Smooth muscle cell (in vitro differentiated cells): Measurements from ENCODE around the gene CHMP4A. TPM values are rescaled to one million over a fixed set of nuclear protein-coding genes. Genes with fewer than 3 reads are reported as not detected.

Experiments used
- DNase-seq: peaks from one replicate; lab custom pipeline; 2025; ENCODE audit not compliant: unreplicated experiment; lab: John Stamatoyannopoulos, UW
- H2AFZ ChIP-seq: fragments of 200-600 bp; sonication (generic); 2 replicates; pipeline ENCODE4 v1.6.0; 2016; ENCODE audit warnings: antibody characterized with exemption, low read depth, mild to moderate bottlenecking
- H3F3A ChIP-seq: fragments of 200-600 bp; sonication (generic); 2 replicates; pipeline ENCODE4 v1.6.0; 2017; ENCODE audit warnings: antibody characterized with exemption, low read depth
- H3K27ac ChIP-seq: fragments of 200-600 bp; sonication (generic); 2 replicates; pipeline ENCODE4 v1.5.1; 2016; ENCODE audit warnings: low read depth, mild to moderate bottlenecking
- H3K27me3 ChIP-seq: fragments of 200-600 bp; sonication (generic); 2 replicates; pipeline ENCODE4 v1.6.1; 2016; ENCODE audit warnings: low read depth, mild to moderate bottlenecking
- H3K36me3 ChIP-seq: fragments of 200-600 bp; sonication (generic); 2 replicates; pipeline ENCODE4 v1.5.1; 2016; ENCODE audit warnings: low read depth
- H3K4me1 ChIP-seq: fragments of 200-600 bp; sonication (generic); 2 replicates; pipeline ENCODE4 v1.5.1; 2016; ENCODE audit warnings: low read depth
- H3K4me2 ChIP-seq: fragments of 200-600 bp; sonication (generic); 2 replicates; pipeline ENCODE4 v1.6.0; 2016; ENCODE audit warnings: mild to moderate bottlenecking
- H3K4me3 ChIP-seq: fragments of 200-600 bp; sonication (generic); 2 replicates; pipeline ENCODE4 v1.5.1; 2016; ENCODE audit warnings: mild to moderate bottlenecking
- H3K79me2 ChIP-seq: fragments of 200-600 bp; sonication (generic); 2 replicates; pipeline ENCODE4 v1.6.0; 2016; ENCODE audit warnings: low read depth, mild to moderate bottlenecking
- H3K9ac ChIP-seq: fragments of 200-600 bp; sonication (generic); 2 replicates; pipeline ENCODE4 v1.6.0; 2016; ENCODE audit warnings: low read depth
- H3K9me3 ChIP-seq: fragments of 200-600 bp; sonication (generic); replicated peaks from 2 replicates; pipeline ENCODE4 v1.5.1; 2016; ENCODE audit warnings: low read depth
- H4K20me1 ChIP-seq: fragments of 200-600 bp; sonication (generic); 2 replicates; pipeline ENCODE4 v1.6.0; 2016; ENCODE audit warnings: low read depth
- CTCF ChIP-seq: fragments of 200-600 bp; sonication (generic); IDR thresholded peaks from 2 replicates; pipeline ENCODE4 v1.5.1; 2017; ENCODE audit warnings: borderline replicate concordance, mild to moderate bottlenecking, antibody characterized with exemption; ENCODE audit not compliant: insufficient read depth, poor library complexity, severe bottlenecking
- WGBS: methylation state at CpG from one replicate; pipeline ENCODE4 v1.1.7; 2016; ENCODE audit warnings: low lambda C conversion rate; 5-methylcytosine and 5-hydroxymethylcytosine counted together
- polyA plus RNA-seq: library from polyadenylated mRNA; unstranded; fragments of >200 nt; fragmentation: Nextera tagmentation; extraction: Ambion mirVana; gene quantifications from 2 replicates; pipeline ENCODE4 v1.2.1, GENCODE V29; 2016
- total RNA-seq: library from RNA; depleted of rRNA; stranded (reverse); fragments of >200 nt; gene quantifications from 2 replicates; pipeline ENCODE4 v1.2.3, GENCODE V29; 2014

The CHMP4A gene
- total and polyA plus RNA-seq, 2 experiments from 2014 or later, result 29.7 to 46.8 TPM

GRCh38 chr14:24233538-24233866 is 20.2 kb upstream of the CHMP4A start:
- Histone ChIP-seq H3K27me3 (no peaks in the 10 kb centered on the region), H3F3A (peaks cover 23% of the 10 kb centered on the region), H3K4me3 (peak overlapping the region; percentile 85), H3K27ac (no peak overlapping the region), H3K79me2 (peaks cover 59% of the 10 kb centered on the region), H3K4me2 (peak overlapping the region; percentile 93), H4K20me1 (peaks cover 4% of the 10 kb centered on the region), H3K9me3 (no peaks in the 10 kb centered on the region), H3K36me3 (no peaks in the 10 kb centered on the region), H3K4me1 (peaks cover 17% of the 10 kb centered on the region), H2AFZ (no peak overlapping the region), H3K9ac (peak overlapping the region; percentile 89)
- no peak for TF ChIP-seq CTCF
- DNase-seq, result no peak
- 60% methylated on average over 2 of the region's 2 CpGs for WGBS

- Histone ChIP-seq H3K4me1 (peaks cover 17% of the 10 kb centered on the region), H3K36me3 (no peaks in the 10 kb centered on the region), H4K20me1 (peaks cover 8% of the 10 kb centered on the region), H3K79me2 (peaks cover 64% of the 10 kb centered on the region), H3K4me3 (peak within 1 kb of the TSS; percentile 85), H3K27ac (peak within 1 kb of the TSS; percentile 89), H3K4me2 (peak within 1 kb of the TSS; percentile 93), H2AFZ (peak within 1 kb of the TSS; percentile 90), H3K9ac (peak within 1 kb of the TSS; percentile 91), H3K9me3 (no peaks in the 10 kb centered on the region), H3K27me3 (no peaks in the 10 kb centered on the region), H3F3A (peaks cover 17% of the 10 kb centered on the region)
- 10% methylated on average over 38 of the region's 38 CpGs for WGBS
- no peak for DNase-seq
- no peak for TF ChIP-seq CTCF
These were observed 19.6 kb upstream of the CHMP4A start, which contains the start of gene GMPR2 for GRCh38 chr14:24232645-24233537. TSS of gene GMPR2 (plus strand) at chr14:24232929. CDS start at chr14:24233254, 325 bp downstream.

- peak; percentile 74 for DNase-seq
These were observed 18.9 kb upstream of the CHMP4A start, which contains the start of gene NEDD8 for GRCh38 chr14:24232121-24232644. TSS of gene NEDD8 (minus strand) at chr14:24232367. CDS start at chr14:24232267, 100 bp downstream.

More at GRCh38 chr14:24232121-24232644, 18.9 kb upstream of the CHMP4A start, which contains the start of gene NEDD8:
- under 1% methylated on average over 27 of the region's 30 CpGs for WGBS
- Histone ChIP-seq H3K27me3 (no peaks in the 10 kb centered on the region), H3K27ac (peak within 1 kb of the TSS; percentile 89), H4K20me1 (peaks cover 15% of the 10 kb centered on the region), H3K36me3 (no peaks in the 10 kb centered on the region), H3K79me2 (peaks cover 72% of the 10 kb centered on the region), H2AFZ (peak within 1 kb of the TSS; percentile 90), H3K9ac (peak within 1 kb of the TSS; percentile 91), H3K4me3 (peak within 1 kb of the TSS; percentile 85), H3K4me2 (peak within 1 kb of the TSS; percentile 93), H3F3A (peaks cover 12% of the 10 kb centered on the region), H3K4me1 (peaks cover 17% of the 10 kb centered on the region), H3K9me3 (no peaks in the 10 kb centered on the region)
- TF ChIP-seq CTCF, result no peak
